SK-N-SH treated with all-trans-retinoic acid at 6 μM for 48 hours (cell line): ENCODE measurements around the gene TSHZ2.
A peak's percentile ranks its signal among the peaks of the same experiment; 100 is the strongest.

Experiments used
- ATAC-seq: fragments of 200-7000 bp; cut with Tn5 transposase; 3 replicates; pipeline ENCODE4 v1.9.1; 2020; ENCODE audit warnings: mild to moderate bottlenecking, moderate library complexity
- ARNTL ChIP-seq: fragments of 450-650 bp; formaldehyde crosslinking; IDR thresholded peaks from 2 replicates; pipeline ENCODE4 v1.5.0; 2020; ENCODE audit warnings: low read depth, mild to moderate bottlenecking, moderate library complexity, borderline replicate concordance
- BACH2 ChIP-seq: fragments of 250-450 bp; sonication (Bioruptor Pico); IDR thresholded peaks from 2 replicates; pipeline ENCODE4 v1.9.0; 2021; ENCODE audit warnings: mild to moderate bottlenecking, borderline replicate concordance
- CREB5 ChIP-seq: fragments of 250-450 bp; sonication (Bioruptor Pico); IDR thresholded peaks from 2 replicates; pipeline ENCODE4 v1.5.1; 2020; ENCODE audit warnings: low read depth, mild to moderate bottlenecking, moderate library complexity
- CSDC2 ChIP-seq: fragments of 250-450 bp; sonication (Bioruptor Pico); IDR thresholded peaks from 2 replicates; pipeline ENCODE4 v1.5.0; 2020; ENCODE audit warnings: mild to moderate bottlenecking, moderate library complexity
- CSRNP3 ChIP-seq: fragments of 250-450 bp; sonication (Bioruptor Pico); IDR thresholded peaks from 2 replicates; pipeline ENCODE4 v1.5.1; 2021; ENCODE audit warnings: mild to moderate bottlenecking, moderate library complexity
- ESRRG ChIP-seq: fragments of 250-450 bp; sonication (Bioruptor Pico); IDR thresholded peaks from 2 replicates; pipeline ENCODE4 v1.6.1; 2021; ENCODE audit warnings: mild to moderate bottlenecking
- GLIS3 ChIP-seq: fragments of 250-450 bp; sonication (Bioruptor Pico); IDR thresholded peaks from 2 replicates; pipeline ENCODE4 v1.5.0; 2020; ENCODE audit warnings: mild to moderate bottlenecking, moderate library complexity
- ISL1 ChIP-seq: fragments of 250-450 bp; sonication (Bioruptor Pico); IDR thresholded peaks from 2 replicates; pipeline ENCODE4 v2.1.2; 2022; ENCODE audit warnings: mild to moderate bottlenecking, moderate library complexity
- POU6F1 ChIP-seq: fragments of 250-450 bp; sonication (Bioruptor Pico); IDR thresholded peaks from 2 replicates; pipeline ENCODE4 v1.8.0; 2021; ENCODE audit warnings: low read depth, mild to moderate bottlenecking, moderate library complexity, borderline replicate concordance
- RARB ChIP-seq: fragments of 250-450 bp; sonication (Bioruptor Pico); IDR thresholded peaks from 2 replicates; pipeline ENCODE4 v1.8.0; 2021; ENCODE audit warnings: mild to moderate bottlenecking, moderate library complexity
- SNAI2 ChIP-seq: fragments of 250-450 bp; sonication (Bioruptor Pico); IDR thresholded peaks from 2 replicates; pipeline ENCODE4 v1.5.0; 2020; ENCODE audit warnings: mild to moderate bottlenecking, moderate library complexity
- TOX ChIP-seq: fragments of 250-450 bp; sonication (Bioruptor Pico); IDR thresholded peaks from 2 replicates; pipeline ENCODE4 v1.8.0; 2021; ENCODE audit warnings: mild to moderate bottlenecking, moderate library complexity, borderline replicate concordance
- ZC3H10 ChIP-seq: fragments of 250-450 bp; sonication (Bioruptor Pico); IDR thresholded peaks from 2 replicates; pipeline ENCODE4 v1.5.1; 2021; ENCODE audit warnings: mild to moderate bottlenecking, moderate library complexity
- ZFP3 ChIP-seq: fragments of 250-450 bp; sonication (Bioruptor Pico); IDR thresholded peaks from 2 replicates; pipeline ENCODE4 v1.5.0; 2020; ENCODE audit warnings: mild to moderate bottlenecking, moderate library complexity
- ZFP30 ChIP-seq: fragments of 450-650 bp; formaldehyde crosslinking; IDR thresholded peaks from 2 replicates; pipeline ENCODE4 v1.5.0; 2022; ENCODE audit warnings: mild to moderate bottlenecking, moderate library complexity
- ZNF565 ChIP-seq: fragments of 450-650 bp; formaldehyde crosslinking; conservative IDR thresholded peaks from 2 replicates; pipeline ENCODE4 v1.5.0; 2020; ENCODE audit warnings: low read depth, mild to moderate bottlenecking, moderate library complexity
- ZNF8 ChIP-seq: fragments of 450-650 bp; formaldehyde crosslinking; IDR thresholded peaks from 2 replicates; pipeline ENCODE4 v1.5.0; 2020; ENCODE audit warnings: mild to moderate bottlenecking, moderate library complexity

Gene TSHZ2

GRCh38 chr20:53071833-53072232 lies 99.7 kb downstream of the TSHZ2 start:
- ATAC-seq: no peak
- TF ChIP-seq RARB (CRISPR knock-in tag) (no peak), CREB5 (CRISPR knock-in tag) (no peak)
- TF ChIP-seq, all 23 proteins: peak for 0

GRCh38 chr20:53072923-53073579 lies 100.9 kb downstream of the TSHZ2 start:
- ATAC-seq: no peak
- TF ChIP-seq ARNTL (CRISPR knock-in tag) (no peak), RARB (CRISPR knock-in tag) (no peak), ESRRG (CRISPR knock-in tag) (no peak), ZNF8 (no peak), ZFP30 (no peak), POU6F1 (CRISPR knock-in tag) (no peak), ZC3H10 (CRISPR knock-in tag) (no peak), ZFP3 (CRISPR knock-in tag) (no peak)

- peak; percentile 37; the same call in 1 of the 2 replicates for TF ChIP-seq ISL1
- no peak for TF ChIP-seq SNAI2 (CRISPR knock-in tag)
- peak; percentile 57; the same call in 1 of the 2 replicates for TF ChIP-seq ZFP3 (CRISPR knock-in tag)
- no peak for ATAC-seq
These were observed 101.7 kb downstream of the TSHZ2 start for GRCh38 chr20:53073636-53074415.

- no peak for ATAC-seq
These were observed 102.7 kb downstream of the TSHZ2 start for GRCh38 chr20:53074811-53075314.

GRCh38 chr20:53076668-53077067 lies 104.5 kb downstream of the TSHZ2 start:
- no peak for ATAC-seq
- TF ChIP-seq ZNF8: no peak

More at GRCh38 chr20:53074811-53075314, 102.7 kb downstream of the TSHZ2 start:
- peak; percentile 77 for TF ChIP-seq ISL1
- TF ChIP-seq ZFP3 (CRISPR knock-in tag): no peak

- no peak for ATAC-seq
These were observed 105.4 kb downstream of the TSHZ2 start for GRCh38 chr20:53077373-53078205.

More at GRCh38 chr20:53077373-53078205, 105.4 kb downstream of the TSHZ2 start:
- no peak for TF ChIP-seq CSRNP3
- TF ChIP-seq ISL1: peak; percentile 55
- no peak for TF ChIP-seq ZFP30
- TF ChIP-seq CREB5 (CRISPR knock-in tag): peak; percentile 55; the same call in 1 of the 2 replicates
- TF ChIP-seq BACH2 (CRISPR knock-in tag): no peak
- no peak for TF ChIP-seq ZNF565 (CRISPR knock-in tag)
- TF ChIP-seq POU6F1 (CRISPR knock-in tag): no peak
- TF ChIP-seq TOX (CRISPR knock-in tag): no peak
- TF ChIP-seq ZFP3 (CRISPR knock-in tag): 0 out of 2 replicates have a peak, but pooled peaks have one; percentile 19
- no peak for TF ChIP-seq GLIS3 (CRISPR knock-in tag)
- TF ChIP-seq CSDC2 (CRISPR knock-in tag): no peak
- TF ChIP-seq, all 23 proteins: peak for 3
